HG02588 (cell line): ENCODE results near the gene PLP2.

Experiments
- ATAC-seq: cut with Tn5 transposase; IDR thresholded peaks from one replicate; pipeline ENCODE4 v1.9.1; 2021; ENCODE audit warnings: mild to moderate bottlenecking, moderate library complexity; ENCODE audit not compliant: unreplicated experiment

The PLP2 gene

DNA sequence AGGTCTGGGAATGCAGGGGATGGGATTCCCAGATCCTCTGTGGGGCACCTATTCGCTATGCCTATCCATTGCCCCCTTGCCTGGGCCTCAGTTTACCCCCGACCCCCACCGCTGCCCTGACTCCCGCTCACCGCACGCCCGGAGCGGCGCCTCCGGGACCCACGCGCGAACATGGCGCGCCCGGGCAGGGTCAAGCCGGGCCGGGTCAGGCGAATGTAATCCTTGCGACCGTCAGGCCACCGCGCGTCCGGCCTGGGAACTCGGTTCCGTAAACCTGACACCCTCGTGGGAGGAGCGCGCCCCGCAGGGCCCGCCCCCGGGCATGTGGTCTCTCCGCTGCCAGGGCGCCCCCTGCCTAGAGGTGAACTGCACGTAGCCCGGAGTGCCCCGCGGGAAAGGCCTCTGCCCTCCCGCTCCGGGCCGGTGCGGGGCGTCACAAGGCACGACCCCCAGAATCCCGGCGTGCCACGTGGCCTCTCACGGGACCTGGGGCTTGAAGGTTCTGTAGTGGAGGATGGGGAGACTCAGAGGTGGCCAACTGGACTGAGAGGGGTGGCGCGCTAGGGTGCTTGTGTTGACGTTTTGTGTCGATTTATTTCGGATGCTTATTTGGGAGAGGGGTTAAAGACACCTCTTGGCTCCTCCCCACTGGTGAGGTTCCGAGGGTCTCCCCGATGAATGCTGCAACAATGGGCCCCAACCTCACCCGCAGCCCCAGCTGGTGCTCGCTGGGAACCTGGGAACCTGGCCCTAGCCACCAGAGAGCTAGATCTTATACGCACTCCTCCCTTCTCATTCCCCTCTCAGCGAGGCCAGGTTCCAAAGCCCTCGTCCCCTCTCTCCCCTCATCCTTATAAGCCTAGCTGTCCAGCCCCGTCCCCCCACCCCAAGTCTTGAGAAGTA, 14.7 kb downstream of the PLP2 start, which contains the start of gene PRICKLE3:
Gene PRICKLE3, minus strand, starts transcription at position 249 of the 903 bp plus-strand sequence. Its CDS starts 76 bp downstream, at position 173.
- ATAC-seq: peak; percentile 23

DNA sequence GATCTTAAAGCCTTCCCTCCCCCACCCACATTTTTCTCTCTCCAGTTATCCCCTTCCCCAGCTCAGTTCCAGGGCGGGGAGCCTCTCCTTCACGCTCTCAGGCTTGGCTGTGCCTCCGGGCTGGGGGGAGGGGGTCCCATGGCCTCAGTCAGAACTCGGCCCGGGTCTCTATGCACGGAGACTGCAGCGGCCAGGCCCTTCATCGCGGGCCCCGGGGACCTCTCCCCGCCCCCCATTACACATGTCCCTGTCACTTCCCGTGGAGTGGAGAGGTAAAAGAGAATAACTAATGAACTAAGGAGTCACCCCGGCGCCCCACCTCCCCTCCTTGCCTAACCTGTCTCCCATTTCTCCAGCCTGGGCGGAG, 15.3 kb downstream of the PLP2 start:
- no peak for ATAC-seq

DNA sequence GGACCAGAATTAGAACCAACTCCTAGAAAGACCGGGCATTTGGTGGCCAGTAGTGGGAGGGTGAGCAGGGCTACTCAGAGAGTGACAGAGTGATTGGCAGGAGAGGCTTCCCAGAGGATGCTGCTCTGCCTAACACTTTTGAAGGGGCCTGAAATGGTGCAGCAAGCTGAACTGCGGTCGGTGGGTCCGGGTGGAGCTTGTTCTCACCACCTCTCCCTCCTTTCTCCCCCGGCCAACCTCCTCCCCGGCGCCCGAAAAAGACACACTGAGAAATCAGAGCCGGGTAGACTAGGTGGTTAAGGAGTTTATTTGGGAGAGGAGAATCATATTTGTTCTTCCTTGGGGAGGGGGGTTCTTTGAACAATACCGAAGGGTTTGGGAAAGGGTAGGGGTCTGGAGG, 15.8 kb downstream of the PLP2 start:
- no peak for ATAC-seq

DNA sequence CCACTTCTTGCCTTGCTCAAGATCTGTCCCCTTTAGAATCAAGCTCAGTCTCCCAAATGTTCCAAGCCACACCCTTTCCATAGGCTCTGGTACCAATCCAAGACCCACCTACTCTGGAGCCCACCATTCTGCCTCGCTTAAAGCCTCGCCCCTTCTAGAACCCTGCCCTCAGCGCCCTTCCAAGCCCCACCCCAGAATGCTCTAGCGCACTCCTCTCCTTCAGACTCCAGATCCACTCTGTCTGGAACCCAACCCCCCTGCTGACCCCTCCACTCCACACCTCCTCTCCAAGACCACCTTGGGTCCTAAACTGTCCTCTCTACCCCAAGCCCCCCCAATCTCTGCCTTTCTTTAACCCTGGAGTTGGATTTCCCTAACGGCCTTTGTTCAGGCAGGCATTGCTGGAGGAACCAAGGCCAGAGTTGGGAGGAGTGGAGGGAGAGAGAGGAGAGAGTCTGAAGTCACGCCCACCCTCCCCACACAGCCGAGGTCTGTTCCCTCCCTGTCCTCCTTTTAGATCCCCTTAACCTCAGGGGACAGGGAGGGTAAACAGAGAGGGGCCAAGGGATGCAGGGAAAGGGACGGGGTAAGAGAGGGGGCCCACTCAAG, 16.9 kb downstream of the PLP2 start:
- no peak for ATAC-seq

DNA sequence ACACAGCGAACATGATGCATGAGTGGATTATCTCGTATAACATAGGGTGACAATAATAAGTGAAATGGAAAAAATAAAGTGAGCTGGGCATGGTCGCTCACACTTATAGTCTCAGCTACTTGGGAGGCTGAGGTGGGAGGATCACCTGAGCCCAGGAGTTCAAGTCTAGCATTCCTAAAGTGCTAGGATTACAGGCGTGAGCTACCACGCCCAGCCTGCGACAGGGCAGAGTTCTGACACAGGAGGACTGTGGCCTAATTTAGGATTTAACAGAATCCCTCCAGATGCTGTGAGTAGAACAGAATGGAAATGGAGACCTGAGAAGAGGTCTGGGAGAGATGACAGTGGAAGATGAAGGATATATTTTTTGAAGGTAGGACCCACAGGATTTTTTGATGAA, 17.9 kb downstream of the PLP2 start:
- ATAC-seq: no peak

DNA sequence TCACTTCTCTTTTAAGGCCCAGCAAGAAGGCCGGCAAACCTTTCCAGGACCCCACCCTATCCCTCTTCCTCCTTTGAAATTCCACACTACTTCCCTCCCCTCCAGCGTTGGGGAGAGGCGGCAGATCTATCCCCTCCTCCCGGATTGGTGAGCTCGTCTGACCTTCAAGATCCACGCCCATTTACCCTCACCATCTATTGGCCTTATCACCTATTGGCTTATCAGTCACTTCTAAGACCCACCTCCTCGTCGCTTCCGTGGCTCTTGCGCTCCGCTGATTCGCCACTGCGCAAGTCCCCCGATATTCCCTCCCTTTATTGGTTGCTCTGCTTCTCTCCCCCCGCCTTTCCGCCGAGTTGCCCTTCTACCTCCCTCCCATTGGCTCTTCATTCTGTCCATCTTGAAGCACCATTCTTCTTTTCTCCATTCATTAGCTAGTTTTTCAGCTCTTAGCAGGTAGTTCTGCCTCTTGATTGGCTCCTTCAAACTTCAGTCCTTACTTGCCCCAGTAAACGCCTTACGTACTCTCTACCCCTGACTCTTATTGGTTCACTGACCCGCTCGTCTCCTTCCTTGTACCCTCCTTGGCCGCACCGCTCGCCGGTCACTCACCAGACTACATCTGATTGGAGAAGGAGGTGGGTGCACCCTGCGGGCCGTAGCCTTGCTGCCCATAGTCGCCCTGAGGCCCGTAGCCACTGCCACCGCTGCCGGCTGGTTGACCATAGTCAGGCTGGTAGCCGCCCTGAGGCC, 19.3 kb downstream of the PLP2 start:
- ATAC-seq: peak; percentile 91

DNA sequence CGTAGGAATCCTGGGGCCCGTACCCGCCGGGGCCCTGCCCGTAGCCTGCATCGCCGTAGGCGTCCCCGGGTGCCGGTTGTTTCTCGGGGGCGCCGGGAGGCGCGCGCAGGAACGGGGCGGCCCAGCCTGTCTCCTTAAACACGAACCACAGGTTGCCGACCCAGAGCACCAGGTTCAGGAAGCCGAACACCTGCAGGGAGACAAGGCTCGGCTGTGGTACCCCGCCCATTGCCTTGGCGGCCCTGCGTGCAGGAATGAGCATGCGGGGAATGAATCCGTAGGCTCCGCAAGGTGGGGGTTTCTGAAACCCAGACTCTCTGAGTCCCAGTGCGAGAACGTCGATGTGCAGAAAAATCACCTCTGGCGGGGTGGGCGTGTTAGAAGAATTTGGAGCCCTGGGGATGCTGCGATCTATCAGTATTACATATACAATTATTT, 19.9 kb downstream of the PLP2 start:
- peak; percentile 8 for ATAC-seq

DNA sequence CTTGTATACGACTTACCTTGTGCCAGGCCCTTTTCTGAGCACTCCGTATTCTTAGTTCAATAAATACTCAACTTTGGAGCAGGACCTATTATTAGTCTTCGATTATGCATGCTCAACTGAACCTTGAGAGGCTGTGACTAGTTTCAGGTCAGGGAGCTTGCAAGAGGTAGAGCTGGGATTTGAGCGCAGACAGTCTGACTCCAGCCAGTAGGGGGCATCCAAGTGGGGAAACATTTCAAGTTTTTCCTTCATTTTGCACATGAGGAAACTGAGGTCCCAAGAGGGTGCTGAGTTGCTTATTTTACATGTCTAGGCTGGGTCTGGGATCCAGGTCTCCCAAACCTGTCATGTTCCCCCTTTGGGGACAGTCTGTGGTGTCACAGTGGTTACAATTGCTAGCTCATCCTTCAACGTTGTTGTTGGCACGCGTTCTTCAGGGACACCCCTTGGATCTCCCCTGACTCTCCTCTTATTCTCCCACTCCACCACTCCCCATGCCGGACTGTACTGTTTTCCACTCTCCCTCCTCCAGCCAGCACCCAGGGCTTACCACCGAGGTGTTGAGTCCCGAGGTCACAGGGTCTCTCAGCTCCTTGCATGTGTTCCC, 21.1 kb downstream of the PLP2 start:
- no peak for ATAC-seq

DNA sequence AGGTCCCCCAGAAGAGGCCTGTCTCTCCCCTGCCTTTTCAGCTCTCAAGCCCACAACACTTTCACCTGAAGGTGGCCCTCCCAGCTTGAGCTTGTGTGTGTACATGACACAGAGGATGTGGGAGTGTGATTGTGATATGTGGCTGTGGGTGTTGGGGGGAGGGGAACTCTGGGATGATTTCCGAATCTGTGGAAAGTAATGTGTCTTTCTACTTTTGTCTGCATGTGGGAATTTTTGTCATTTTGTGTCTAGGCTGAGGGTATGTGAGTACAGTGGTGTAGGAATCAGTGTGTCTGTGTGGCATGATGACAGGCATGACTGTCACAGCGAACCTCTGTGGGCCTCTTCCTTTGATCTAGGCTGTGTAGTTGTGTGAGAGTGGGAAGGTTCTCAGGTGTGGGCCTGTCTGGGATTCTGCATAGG, 21.9 kb downstream of the PLP2 start:
- no peak for ATAC-seq

DNA sequence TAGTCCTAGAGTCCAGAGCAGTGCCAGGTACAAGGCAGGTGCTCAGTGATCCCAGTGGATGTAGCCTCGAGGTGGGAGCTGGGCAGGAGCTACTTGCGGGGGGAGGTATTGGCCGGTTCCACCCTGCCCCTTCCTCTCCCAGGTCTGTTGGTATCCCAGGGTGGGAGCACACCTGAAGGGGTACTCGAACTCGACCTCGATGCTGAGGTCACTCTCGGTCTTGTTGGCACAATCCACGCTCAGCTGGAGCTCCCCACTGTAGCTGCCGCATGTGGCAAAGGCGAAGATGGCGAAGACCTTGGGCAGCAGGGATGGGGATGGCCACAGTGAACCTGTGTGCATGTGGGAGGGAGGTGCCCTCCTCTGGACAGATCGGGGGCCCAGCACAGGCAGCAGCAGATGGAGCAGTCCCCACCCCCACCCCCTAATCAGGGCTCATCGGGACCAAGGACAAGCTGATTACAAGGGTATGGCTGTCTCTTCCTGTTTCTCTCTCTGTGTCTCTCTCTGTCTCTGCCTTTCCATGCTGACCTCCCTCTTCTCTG, 25.9 kb downstream of the PLP2 start:
- ATAC-seq: no peak

DNA sequence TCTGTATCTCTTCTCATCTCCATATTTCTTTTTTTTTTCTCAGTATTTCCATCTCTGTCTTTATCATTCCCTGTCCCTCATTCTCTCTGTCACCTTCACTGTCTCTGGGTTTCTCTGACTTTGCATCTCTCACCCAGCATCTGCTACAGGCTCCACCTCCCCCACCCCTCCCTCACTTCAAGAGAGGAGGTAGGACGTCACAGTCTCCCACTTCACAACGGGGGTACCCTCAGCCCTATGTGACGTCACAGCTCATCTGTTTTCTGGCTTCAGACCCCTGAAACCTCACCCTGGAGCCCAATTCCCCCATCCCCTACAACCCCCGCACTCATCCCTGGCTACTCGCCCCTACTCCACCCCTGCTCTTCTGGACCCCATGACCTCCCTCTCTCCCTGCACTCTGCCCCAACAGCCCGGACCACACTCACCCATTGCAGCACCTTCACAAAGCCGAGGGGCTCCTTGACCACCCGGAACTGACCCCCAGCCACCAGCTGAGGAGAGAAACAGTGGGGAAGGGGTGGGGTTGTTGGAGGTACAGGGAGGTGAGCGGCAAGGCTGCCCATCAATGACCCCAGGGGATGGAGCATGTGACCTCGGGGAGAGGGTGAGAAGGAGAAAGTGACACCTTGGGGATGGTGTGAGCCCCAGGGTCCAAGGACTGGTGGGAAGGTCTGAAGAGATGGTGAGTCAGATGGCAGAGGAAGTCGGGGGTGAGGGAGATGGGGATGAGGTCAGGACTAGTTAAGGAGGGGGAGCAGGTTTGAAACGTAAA, 27.0 kb downstream of the PLP2 start:
- no peak for ATAC-seq

DNA sequence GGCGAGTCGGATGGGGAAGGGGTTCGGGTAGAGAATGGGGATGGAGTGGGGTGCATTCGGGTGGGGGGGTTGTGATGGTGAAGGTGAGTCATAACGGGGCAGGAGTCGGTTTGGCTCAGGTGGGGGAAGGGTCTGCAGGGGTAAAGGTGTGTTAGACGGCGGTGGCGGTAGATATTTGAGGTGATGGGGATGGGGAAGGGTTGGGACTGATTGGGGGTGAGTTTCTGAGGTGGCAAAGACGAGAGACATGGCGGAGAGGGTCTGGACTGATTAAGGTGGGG, 27.6 kb downstream of the PLP2 start:
- ATAC-seq: no peak

DNA sequence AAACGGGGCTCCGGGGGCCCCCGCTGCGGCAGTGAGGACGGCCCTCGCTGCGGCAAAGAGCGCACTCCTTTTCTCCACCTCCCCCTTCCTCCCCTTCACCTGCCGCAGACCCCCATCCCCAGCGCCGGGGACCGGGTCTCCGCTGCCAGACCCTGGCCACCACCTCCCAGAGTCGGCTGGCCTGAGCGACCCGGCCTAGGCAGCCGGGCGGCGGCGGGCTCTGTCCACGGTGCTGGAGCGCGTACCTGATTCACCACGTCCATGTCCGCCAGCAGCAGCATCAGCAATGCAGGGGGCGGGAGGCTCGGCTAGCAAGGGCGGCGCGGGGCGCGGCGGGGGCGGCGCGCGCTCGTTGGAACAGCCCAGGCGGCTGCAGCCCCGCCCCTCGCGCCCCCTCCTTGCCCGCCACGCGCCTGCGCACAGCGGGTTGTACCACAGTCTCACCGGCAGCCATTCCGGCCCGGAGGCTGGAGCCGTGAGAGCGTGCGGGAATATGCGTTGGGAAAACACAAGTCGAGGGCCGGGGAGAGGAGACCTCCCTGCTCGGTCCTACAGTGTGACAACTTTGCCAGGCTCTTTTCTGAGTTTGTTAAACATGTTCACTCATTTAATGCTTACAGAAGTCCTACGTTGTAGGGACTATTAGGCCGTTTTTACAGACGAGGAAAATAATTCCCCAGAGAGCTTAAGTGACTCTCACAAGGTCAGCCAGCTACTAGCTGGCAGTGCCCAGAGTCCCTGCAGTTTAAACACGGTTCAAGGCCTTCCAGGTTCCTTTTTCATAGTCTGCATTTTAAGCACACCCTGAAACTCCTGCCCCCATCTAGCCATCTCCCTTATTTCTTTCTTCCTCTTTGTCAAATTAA, 28.4 kb downstream of the PLP2 start, which contains the start of gene SYP:
Gene SYP, minus strand, starts transcription at position 288 of the 866 bp plus-strand sequence. Its CDS starts 7 bp downstream, at position 281.
- ATAC-seq: peak; percentile 96

DNA sequence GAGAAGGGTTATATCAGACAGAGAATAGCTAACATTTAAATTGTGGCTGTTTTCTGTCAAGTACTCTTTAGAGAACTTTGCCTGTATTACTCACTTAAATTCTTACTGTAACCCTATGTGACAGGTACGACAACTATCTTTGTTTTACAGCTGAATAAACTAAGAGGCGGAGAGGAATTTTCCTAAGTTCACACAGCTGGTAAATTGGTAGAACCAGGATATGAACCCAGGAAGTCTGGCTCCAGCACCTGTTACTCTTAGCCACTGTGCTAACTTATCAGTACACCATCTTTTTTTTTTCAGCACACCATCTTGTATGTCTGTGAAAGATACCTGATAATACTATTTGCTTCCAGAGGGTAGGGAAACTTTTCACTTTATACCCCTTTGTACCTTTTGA, 30.3 kb downstream of the PLP2 start:
- ATAC-seq: no peak

DNA sequence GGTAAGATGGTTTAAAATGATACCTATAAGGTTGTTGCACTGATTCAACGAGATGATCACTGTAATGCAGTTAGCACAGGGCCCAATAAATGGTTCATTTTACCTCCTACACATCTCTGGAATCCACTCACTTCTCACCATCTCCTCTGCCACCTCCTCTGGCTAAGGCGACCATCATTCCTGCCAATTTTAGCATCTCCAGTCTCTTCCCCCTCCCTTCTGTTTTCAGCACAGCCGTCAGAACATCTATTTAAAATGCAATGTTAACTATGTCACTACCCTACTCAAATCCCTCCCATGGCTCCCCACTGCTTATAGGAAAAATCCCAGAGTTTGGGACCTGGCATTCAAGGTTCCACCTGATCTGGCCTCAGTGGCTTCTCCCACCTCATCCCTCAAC, 31.8 kb downstream of the PLP2 start:
- ATAC-seq: no peak

DNA sequence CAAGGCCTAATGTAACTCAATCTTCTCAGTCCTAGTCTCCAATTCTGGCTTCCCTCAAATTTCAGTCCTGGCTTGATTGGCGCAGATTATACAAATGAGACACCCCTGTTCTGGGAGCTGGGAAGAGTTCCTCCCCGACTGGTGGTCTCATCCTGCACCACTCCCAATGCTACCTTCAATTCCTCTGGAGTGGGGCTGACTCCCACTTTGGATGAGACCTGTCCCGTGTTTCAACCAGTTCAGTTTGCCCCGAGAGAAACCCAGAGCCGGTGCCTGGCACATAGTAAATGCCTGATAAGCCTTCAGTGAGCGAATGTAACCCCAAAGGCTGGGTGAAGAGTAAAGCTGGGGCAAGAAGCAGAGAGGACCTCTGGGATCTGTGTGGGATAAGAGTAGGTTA, 32.3 kb downstream of the PLP2 start:
- ATAC-seq: no peak

DNA sequence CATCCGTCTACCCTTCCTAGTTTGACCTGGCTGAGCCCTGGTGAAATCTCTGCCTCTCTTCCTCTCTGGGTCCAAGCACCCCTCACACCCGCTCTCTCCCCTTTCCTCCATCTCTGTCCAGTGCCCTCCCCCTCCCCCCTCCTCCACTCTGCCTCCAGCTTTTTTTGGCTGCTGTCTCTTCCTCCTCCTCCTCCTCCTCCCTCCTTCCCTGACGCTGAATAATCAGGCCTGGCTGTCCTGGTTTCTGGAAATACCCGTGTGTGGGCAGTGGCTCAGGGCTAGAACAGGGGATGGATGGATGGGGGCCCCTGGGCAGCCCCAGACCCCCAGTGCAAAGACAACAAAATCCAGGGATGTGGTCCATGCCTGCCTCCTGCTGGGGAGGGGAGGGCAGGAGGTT, 33.0 kb downstream of the PLP2 start:
- no peak for ATAC-seq

DNA sequence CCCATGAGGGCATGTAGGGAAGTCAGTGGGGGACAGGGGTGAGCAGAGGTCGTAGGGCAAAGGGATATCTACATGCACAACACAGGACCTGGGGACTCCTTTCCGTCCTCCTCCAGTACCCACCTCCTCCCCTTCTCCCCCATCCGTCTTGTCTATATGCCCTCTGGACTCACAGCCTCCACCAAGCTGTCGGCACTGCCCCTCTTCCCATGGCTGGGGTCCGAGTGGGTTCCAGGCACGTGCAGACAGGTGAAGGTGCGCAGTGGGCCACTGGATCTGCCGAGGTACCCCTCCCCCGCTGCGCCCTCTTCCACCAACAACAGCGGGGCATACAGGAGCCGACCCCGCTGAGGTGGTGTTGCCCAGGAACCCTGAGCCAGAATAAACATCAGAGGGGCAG, 33.7 kb downstream of the PLP2 start:
- ATAC-seq: no peak

DNA sequence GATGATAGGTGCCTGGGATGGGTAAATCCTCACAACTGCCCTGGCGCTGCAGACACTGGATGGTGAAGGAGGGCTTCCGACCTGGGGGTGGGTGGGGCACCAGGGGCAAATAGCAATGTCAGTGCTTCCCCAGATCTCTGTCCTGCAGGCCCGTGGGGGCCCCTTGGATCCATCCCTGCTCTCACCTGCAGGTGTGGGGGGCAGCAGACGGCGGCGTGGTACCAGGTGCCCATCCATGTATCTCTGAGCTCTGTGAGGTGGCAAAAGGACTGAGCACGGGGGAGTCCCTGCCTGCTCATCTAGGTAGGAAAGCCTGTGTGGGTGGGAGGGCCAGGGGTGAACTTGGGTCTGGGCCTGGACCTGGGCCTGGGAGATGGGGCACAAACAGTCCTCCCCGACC, 34.8 kb downstream of the PLP2 start:
- ATAC-seq: no peak
